PC-9 (cell line): Measurements from ENCODE around the gene CNN2.

Experiments
- CTCF ChIP-seq: fragments of 200-600 bp; sonication (generic); conservative IDR thresholded peaks from 2 replicates; pipeline ENCODE4 v1.6.1; 2017; ENCODE audit warnings: mixed run types, antibody characterized with exemption, mild to moderate bottlenecking, moderate library complexity
- EZH2 ChIP-seq: fragments of 200-600 bp; sonication (generic); IDR thresholded peaks from 2 replicates; pipeline ENCODE4 v1.8.0; 2017; ENCODE audit warnings: antibody characterized with exemption, low read depth

GRCh38 chr19:1026783-1027649 lies 608 bp downstream of the CNN2 start:
- TF ChIP-seq CTCF: no peak
- no peak for TF ChIP-seq EZH2
